Inflammatory macrophage (primary cell): ENCODE data around the gene TPM2.

Source experiments
- DNase-seq, 2 donors: peaks; one replicate each; pipeline ENCODE4 v3.0.0-alpha.2; 2020 to 2022

The TPM2 gene

GRCh38 chr9:35674025-35674361 is 15.7 kb downstream of the TPM2 start:
- no peak for DNase-seq

- DNase-seq: no peak
Measured at GRCh38 chr9:35673132-35674024, 16.3 kb downstream of the TPM2 start, which contains the start of gene CA9. Gene CA9, plus strand, starts transcription at chr9:35673928. Its CDS starts 32 bp downstream, at chr9:35673960.

GRCh38 chr9:35669331-35670145 is 20.2 kb downstream of the TPM2 start:
- DNase-seq: no peak

- DNase-seq: no peak
Measured at GRCh38 chr9:35667939-35668338, 21.8 kb downstream of the TPM2 start.

- no peak for DNase-seq
Measured at GRCh38 chr9:35666549-35666948, 23.2 kb downstream of the TPM2 start.

GRCh38 chr9:35666045-35666444 is 23.7 kb downstream of the TPM2 start:
- DNase-seq: no peak

GRCh38 chr9:35665471-35665818 is 24.3 kb downstream of the TPM2 start:
- no peak for DNase-seq

GRCh38 chr9:35664531-35665470 is 24.9 kb downstream of the TPM2 start, which contains the start of gene ARHGEF39:
Gene ARHGEF39, minus strand, starts transcription at chr9:35665195. Its CDS starts 26 bp downstream, at chr9:35665169.
- DNase-seq: peak; percentile 75 to 86

GRCh38 chr9:35662437-35662836 is 27.3 kb downstream of the TPM2 start:
- no peak for DNase-seq

GRCh38 chr9:35661756-35662350 is 27.9 kb downstream of the TPM2 start:
- DNase-seq: no peak

- no peak for DNase-seq
Measured at GRCh38 chr9:35660966-35661415, 28.7 kb downstream of the TPM2 start.

DNA sequence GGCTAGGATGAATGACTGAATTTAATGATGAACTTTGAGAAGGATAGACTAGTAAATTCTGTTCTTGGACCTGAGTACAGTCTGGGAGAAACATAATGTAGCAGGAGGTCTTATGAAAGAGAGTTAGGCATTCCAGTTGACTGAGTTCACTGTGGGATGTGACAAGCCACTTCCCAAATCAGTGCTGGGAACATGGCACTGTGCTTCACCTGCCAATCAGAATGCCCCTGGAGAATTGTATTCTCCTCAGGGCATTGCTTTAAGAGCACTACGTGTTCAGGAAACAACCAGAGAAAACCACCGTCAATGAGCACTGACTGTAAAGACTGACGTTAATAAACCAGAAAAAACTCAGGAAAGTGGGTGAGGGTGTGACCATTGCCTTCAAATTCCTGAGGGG is 30.4 kb downstream of the TPM2 start:
- no peak for DNase-seq

- peak; percentile 23 to 39 for DNase-seq
Measured at GRCh38 chr9:35658968-35659220, 30.8 kb downstream of the TPM2 start.

- peak; percentile 87 to 92 for DNase-seq
Measured at GRCh38 chr9:35658137-35658967, 31.4 kb downstream of the TPM2 start, which contains the start of gene CCDC107. Gene CCDC107, plus strand, starts transcription at chr9:35658292. Its CDS starts 88 bp downstream, at chr9:35658380.

- DNase-seq: peak; percentile 99 to 100
Measured at GRCh38 chr9:35657546-35658136, 32.1 kb downstream of the TPM2 start, which contains the start of gene RMRP. Gene RMRP, minus strand, starts transcription at chr9:35658019.

DNA sequence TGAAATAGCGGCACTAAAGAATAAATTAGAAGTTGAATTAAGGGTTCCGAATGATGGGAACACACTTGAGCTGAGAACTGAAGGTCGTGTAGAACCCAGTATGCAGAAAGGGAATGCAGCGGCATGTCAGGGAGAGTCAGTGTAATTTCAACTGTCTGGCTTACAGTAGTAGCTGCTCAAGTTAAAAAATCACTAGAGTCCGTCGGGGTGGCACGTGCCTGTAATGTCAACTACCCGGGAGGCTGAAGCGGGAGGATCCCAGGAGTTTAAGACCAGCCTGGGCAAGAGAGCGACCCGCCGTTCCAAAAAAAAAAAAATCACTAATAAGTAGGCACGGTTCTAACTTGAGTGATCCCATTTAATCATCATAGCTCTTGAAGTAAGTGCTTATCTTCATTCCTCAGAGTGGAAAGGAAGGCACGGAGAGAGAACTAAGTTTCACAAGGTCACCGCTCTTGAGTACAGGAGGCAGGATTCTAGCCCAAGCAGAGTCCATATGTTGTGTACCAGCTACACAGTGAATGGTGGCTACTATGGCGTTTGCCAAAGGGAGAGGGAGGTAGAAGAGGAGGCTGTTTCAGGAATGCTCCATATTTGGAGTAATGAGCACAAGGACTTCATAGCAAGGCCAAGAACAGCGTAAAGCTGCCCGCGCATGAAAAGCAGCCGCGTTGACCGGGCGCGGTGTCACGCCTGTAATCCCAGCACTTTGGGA is 32.7 kb downstream of the TPM2 start:
- DNase-seq: no peak

- DNase-seq: no peak
Measured at GRCh38 chr9:35656348-35656747, 33.4 kb downstream of the TPM2 start.

- DNase-seq: no peak
Measured at GRCh38 chr9:35653611-35654010, 36.1 kb downstream of the TPM2 start.

DNA sequence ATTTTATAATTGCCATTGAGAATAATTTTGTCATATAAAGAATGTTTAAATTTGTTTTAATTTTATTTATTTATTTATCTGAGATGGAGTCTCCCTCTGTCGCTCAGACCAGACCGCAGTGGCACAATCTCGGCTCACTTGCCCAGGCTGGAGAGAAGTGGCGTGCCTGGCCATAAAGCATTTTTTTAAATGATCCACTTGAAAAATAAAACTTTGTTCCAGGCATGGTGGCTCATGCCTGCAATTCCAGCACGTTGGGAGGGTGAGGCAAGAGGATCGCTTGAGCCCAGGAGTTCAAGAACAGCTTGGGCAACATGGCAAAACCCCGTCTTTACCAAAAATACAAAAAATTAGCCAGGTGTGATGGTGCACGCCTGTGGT is 36.9 kb downstream of the TPM2 start:
- DNase-seq: no peak
